Cardiac muscle cell (in vitro differentiated cells and primary cell): ENCODE results near the gene MYLK. TPM values are rescaled to one million over a fixed set of nuclear protein-coding genes. Genes with fewer than 3 reads are reported as not detected.
A peak's percentile ranks its signal among the peaks of the same experiment; 100 is the strongest.
"Not testable (repeated sequence)": the region's sequence is repeated elsewhere in the genome, so short reads cannot be mapped to it uniquely, and the experiment has no call there.

Source experiments
- DNase-seq, 2 donors: peaks; one replicate each; pipeline versions ENCODE4 v3.0.0 to v3.0.0-alpha.2; 2010 to 2017; ENCODE audit warnings: low read depth in 1 of 2, low spot score in 1 of 2
- H3K27ac ChIP-seq: fragments of 200-600 bp; sonication (generic); 2 replicates; pipeline ENCODE4 v1.5.1; 2016
- H3K27me3 ChIP-seq: fragments of 200-600 bp; sonication (generic); 2 replicates; pipeline ENCODE4 v1.6.0; 2016; ENCODE audit warnings: control low read depth
- H3K36me3 ChIP-seq: fragments of 200-600 bp; sonication (generic); 2 replicates; pipeline ENCODE4 v1.5.1; 2016; ENCODE audit warnings: control low read depth
- H3K4me1 ChIP-seq: fragments of 200-600 bp; sonication (generic); 2 replicates; pipeline ENCODE4 v1.8.1; 2017; ENCODE audit warnings: low read depth, mild to moderate bottlenecking, mixed run types
- H3K4me3 ChIP-seq: fragments of 200-600 bp; sonication (generic); 2 replicates; pipeline ENCODE4 v1.5.1; 2016; ENCODE audit warnings: mild to moderate bottlenecking
- H3K9me3 ChIP-seq: fragments of 200-600 bp; sonication (generic); 2 replicates; pipeline ENCODE4 v1.5.1; 2017; ENCODE audit warnings: low read depth, mild to moderate bottlenecking, control low read depth
- polyA plus RNA-seq: library from polyadenylated mRNA; unstranded; fragments of >200 nt; fragmentation: Nextera tagmentation; extraction: Ambion mirVana; gene quantifications from 2 replicates; pipeline ENCODE4 v1.2.1, GENCODE V29; 2016
- total RNA-seq: library from RNA; depleted of rRNA; stranded (reverse); fragments of >200 nt; gene quantifications from 2 replicates; pipeline ENCODE4 v1.2.3, GENCODE V29; 2016
- TF ChIP-seq, protein P1 (sequence below): IDR thresholded peaks from 2 replicates; pipeline ENCODE4 v1.5.1; 2012; ENCODE audit warnings: low read depth, mild to moderate bottlenecking, low read length

The MYLK gene
- total and polyA plus RNA-seq, 2 experiments from 2014 or later = 2.0 to 5.8 TPM

DNA sequence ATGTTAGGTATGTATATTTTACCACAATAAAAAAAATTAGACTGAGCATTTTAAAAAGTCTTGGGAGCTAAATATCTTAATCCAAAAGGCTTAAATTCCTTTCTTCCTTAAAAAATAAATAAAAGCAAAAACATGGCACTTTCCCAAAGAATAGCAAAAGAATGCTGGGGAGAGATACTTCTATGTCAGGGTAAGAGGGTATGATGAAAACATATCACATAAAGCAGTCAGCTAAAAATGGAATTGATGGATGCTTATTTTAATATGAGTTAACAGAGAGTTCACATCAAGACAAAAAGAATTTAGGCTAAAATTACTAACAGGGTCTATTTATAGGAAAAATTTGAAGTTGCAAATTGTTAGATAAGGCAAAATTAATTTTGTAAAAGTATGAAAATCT lies 141.0 kb downstream of the MYLK start:
- Histone ChIP-seq H3K27ac (no peak overlapping the region), H3K9me3 (no peaks in the 10 kb centered on the region), H3K36me3 (no peaks in the 10 kb centered on the region), H3K4me3 (no peak overlapping the region), H3K4me1 (peaks cover 5% of the 10 kb centered on the region), H3K27me3 (peaks cover 24% of the 10 kb centered on the region)
- DNase-seq = no peak
- TF ChIP-seq, protein P1, sequence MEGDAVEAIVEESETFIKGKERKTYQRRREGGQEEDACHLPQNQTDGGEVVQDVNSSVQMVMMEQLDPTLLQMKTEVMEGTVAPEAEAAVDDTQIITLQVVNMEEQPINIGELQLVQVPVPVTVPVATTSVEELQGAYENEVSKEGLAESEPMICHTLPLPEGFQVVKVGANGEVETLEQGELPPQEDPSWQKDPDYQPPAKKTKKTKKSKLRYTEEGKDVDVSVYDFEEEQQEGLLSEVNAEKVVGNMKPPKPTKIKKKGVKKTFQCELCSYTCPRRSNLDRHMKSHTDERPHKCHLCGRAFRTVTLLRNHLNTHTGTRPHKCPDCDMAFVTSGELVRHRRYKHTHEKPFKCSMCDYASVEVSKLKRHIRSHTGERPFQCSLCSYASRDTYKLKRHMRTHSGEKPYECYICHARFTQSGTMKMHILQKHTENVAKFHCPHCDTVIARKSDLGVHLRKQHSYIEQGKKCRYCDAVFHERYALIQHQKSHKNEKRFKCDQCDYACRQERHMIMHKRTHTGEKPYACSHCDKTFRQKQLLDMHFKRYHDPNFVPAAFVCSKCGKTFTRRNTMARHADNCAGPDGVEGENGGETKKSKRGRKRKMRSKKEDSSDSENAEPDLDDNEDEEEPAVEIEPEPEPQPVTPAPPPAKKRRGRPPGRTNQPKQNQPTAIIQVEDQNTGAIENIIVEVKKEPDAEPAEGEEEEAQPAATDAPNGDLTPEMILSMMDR = no peak

DNA sequence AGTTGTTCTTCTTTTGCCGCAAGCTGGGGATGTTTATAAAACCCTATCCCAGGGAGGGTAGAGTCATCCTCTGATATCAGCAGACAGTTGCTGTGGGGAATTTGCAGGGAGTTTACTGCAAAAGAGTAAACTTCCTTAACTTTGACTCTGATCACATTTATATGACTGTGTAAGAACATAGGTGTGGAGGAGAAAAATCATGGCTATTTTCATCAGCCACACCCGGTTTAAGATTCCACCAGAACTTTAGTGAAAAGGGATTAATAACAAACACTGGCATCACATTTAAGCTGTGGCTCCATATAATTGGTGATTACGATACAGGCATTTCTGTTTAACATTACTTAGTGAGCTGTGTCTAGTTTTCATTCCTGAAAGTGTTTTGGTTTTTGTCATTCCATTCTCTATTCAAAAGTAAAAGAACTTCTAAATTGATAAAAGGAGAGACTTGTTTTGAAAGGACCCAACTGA lies 143.1 kb downstream of the MYLK start:
- Histone ChIP-seq H3K4me3 (no peak overlapping the region), H3K36me3 (no peaks in the 10 kb centered on the region), H3K4me1 (peaks cover 5% of the 10 kb centered on the region), H3K9me3 (no peaks in the 10 kb centered on the region), H3K27me3 (peaks cover 30% of the 10 kb centered on the region), H3K27ac (no peak overlapping the region)
- TF ChIP-seq, protein P1 = no peak
- no peak for DNase-seq

DNA sequence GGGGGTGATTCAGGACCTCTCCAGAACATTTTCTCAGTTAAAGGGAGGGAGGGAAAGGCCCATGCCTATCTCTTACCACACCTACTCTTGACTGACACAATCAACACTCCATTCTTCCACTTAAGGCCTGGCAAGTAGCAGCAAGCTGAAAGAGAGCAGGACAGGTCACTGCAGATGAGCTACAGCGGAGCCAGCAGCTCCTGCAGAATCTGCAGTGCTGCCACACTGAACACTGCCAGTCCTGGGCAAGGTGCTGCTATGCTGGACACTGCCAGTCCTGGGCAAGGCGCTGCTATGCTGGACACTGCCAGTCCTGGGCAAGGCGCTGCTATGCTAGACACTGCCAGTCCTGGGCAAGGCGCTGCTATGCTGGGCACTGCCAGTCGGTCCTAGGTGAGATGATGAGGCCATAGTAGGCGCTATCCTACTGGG lies 143.7 kb downstream of the MYLK start:
- Histone ChIP-seq H3K36me3 (no peaks in the 10 kb centered on the region), H3K4me1 (peaks cover 5% of the 10 kb centered on the region), H3K27me3 (peaks cover 37% of the 10 kb centered on the region), H3K27ac (no peak overlapping the region), H3K9me3 (no peaks in the 10 kb centered on the region), H3K4me3 (no peak overlapping the region)
- TF ChIP-seq, protein P1 = no peak
- DNase-seq = peak in 1 of 2 donors; percentile 54

DNA sequence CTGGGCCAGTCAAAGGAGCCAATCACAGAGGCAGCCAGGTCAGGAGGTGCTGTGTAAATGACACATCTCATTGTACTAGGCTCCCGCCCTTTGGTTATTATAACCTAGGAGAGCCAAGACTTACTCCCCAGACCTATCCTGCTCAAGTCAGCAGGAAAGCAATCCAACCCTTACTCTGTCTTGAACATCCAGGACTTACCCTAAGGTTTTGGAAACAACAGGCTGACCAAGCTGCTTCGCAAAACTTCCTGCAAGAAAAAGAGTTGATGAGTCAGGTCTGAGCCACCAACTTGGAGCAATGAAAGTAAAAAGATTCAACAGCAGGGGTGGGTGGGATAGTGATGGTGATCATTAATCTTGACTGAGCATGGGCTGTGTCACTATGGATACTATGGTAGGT lies 144.4 kb downstream of the MYLK start:
- no peaks in the 10 kb centered on the region for H3K9me3 ChIP-seq
- H3K36me3 ChIP-seq = no peaks in the 10 kb centered on the region
- H3K27me3 ChIP-seq = peaks cover 38% of the 10 kb centered on the region
- H3K4me1 ChIP-seq = peaks cover 5% of the 10 kb centered on the region
- DNase-seq = peak in 1 of 2 donors; percentile 53
- no peak overlapping the region for H3K27ac ChIP-seq
- H3K4me3 ChIP-seq = no peak overlapping the region
- TF ChIP-seq, protein P1 = no peak

DNA sequence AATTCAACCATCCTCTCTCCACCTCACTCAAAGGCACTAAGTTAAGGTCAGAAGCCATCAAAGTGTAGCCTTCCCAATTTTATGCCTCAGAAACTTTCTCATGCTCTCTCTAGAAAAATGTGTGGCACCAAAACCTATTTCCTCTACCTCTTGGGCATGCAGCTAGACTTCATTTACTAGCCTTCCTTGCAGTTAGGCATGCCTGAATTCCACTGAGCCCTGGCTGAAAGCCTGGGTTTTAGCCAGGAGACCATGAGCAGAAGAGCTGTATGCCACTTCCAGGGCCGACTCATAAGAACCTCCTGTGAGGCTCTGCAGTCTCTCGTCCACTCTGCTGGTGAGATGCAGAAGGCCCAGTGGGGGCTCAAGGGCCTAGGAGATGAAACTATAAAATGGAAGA lies 145.0 kb downstream of the MYLK start:
- Histone ChIP-seq H3K36me3 (no peaks in the 10 kb centered on the region), H3K4me1 (peaks cover 5% of the 10 kb centered on the region), H3K27me3 (peaks cover 36% of the 10 kb centered on the region), H3K4me3 (no peak overlapping the region), H3K27ac (no peak overlapping the region), H3K9me3 (no peaks in the 10 kb centered on the region)
- TF ChIP-seq, protein P1 = no peak
- DNase-seq = no peak

DNA sequence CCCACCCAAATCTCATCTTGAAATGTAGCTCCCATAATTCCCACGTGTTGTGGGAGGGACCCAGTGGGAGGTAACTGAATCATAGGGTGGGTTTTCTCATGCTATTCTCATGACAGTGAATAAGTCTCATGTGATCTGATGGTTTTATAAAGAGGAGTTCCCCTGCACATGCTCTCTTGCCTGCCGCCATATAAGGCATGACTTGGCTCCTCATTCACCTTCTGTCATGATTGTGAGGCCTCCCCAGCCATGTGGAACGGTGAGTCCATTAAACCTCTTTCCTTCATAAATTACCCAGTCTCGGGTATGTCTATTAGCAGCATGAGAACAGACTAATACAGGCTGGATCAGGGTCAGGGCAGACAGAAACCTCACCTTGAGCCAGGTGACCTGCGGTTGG lies 145.6 kb downstream of the MYLK start:
- not testable (repeated sequence) for H3K4me1 ChIP-seq, H3K36me3 ChIP-seq, DNase-seq, H3K27ac ChIP-seq, H3K4me3 ChIP-seq, H3K9me3 ChIP-seq
- H3K27me3 ChIP-seq = peaks cover 36% of the 10 kb centered on the region
